GM19372 (cell line): ENCODE measurements around the gene KRTAP4-16.
"Not testable (repeated sequence)": the region's sequence is repeated elsewhere in the genome, so short reads cannot be mapped to it uniquely, and the experiment has no call there.

Experiments
- ATAC-seq: cut with Tn5 transposase; IDR thresholded peaks from one replicate; pipeline ENCODE4 v1.9.1; 2021; ENCODE audit warnings: mild to moderate bottlenecking, low read depth, moderate library complexity; ENCODE audit not compliant: unreplicated experiment

KRTAP4-16 gene

GRCh38 chr17:41101586-41102259 is at the start of gene KRTAP4-16:
KRTAP4-16 (minus strand) TSS chr17:41102209; CDS start chr17:41102209, 0 bp downstream.
- no peak for ATAC-seq

- no peak for ATAC-seq
Measured at GRCh38 chr17:41151525-41151924, 49.5 kb upstream of the KRTAP4-16 start.

- ATAC-seq = no peak
Measured at GRCh38 chr17:41150026-41150425, 48.0 kb upstream of the KRTAP4-16 start.

- ATAC-seq = no peak
Measured at GRCh38 chr17:41149652-41149985, 47.6 kb upstream of the KRTAP4-16 start, which contains the start of gene KRTAP4-5. KRTAP4-5 (minus strand) TSS chr17:41149825; CDS start chr17:41149767, 58 bp downstream.

GRCh38 chr17:41148971-41149651 is 47.1 kb upstream of the KRTAP4-16 start:
- ATAC-seq = not testable (repeated sequence)

GRCh38 chr17:41147531-41148204 is 45.7 kb upstream of the KRTAP4-16 start:
- no peak for ATAC-seq

- no peak for ATAC-seq
Measured at GRCh38 chr17:41145261-41145660, 43.3 kb upstream of the KRTAP4-16 start.

- no peak for ATAC-seq
Measured at GRCh38 chr17:41144846-41145245, 42.8 kb upstream of the KRTAP4-16 start.

- ATAC-seq = no peak
Measured at GRCh38 chr17:41141361-41141760, 39.4 kb upstream of the KRTAP4-16 start.

- no peak for ATAC-seq
Measured at GRCh38 chr17:41140360-41141131, 38.5 kb upstream of the KRTAP4-16 start, which contains the start of gene KRTAP4-6. KRTAP4-6 (minus strand) TSS chr17:41140544; CDS start chr17:41140487, 57 bp downstream.

GRCh38 chr17:41139865-41140264 is 37.9 kb upstream of the KRTAP4-16 start:
- not testable (repeated sequence) for ATAC-seq

- ATAC-seq = no peak
Measured at GRCh38 chr17:41133880-41134735, 32.1 kb upstream of the KRTAP4-16 start.

GRCh38 chr17:41131979-41132378 is 30.0 kb upstream of the KRTAP4-16 start:
- no peak for ATAC-seq

GRCh38 chr17:41127371-41127770 is 25.4 kb upstream of the KRTAP4-16 start:
- no peak for ATAC-seq

GRCh38 chr17:41126412-41126811 is 24.4 kb upstream of the KRTAP4-16 start:
- no peak for ATAC-seq

- ATAC-seq = no peak
Measured at GRCh38 chr17:41125064-41125463, 23.1 kb upstream of the KRTAP4-16 start.

- not testable (repeated sequence) for ATAC-seq
Measured at GRCh38 chr17:41123991-41124371, 22.0 kb upstream of the KRTAP4-16 start, which contains the start of gene KRTAP4-12. KRTAP4-12 (minus strand) TSS chr17:41124182; CDS start chr17:41124122, 60 bp downstream.

GRCh38 chr17:41123292-41123990 is 21.4 kb upstream of the KRTAP4-16 start:
- not testable (repeated sequence) for ATAC-seq

- ATAC-seq = no peak
Measured at GRCh38 chr17:41121742-41122141, 19.7 kb upstream of the KRTAP4-16 start.
